Medulla oblongata (tissue), 1 donor: ENCODE results near the gene FMOD.
A peak's percentile ranks its signal among the peaks of the same experiment; 100 is the strongest.
"Not testable (repeated sequence)": the region's sequence is repeated elsewhere in the genome, so short reads cannot be mapped to it uniquely, and the experiment has no call there.

Experiments
- DNase-seq: peaks from one replicate; pipeline ENCODE4 v3.0.0-alpha.2; 2015; ENCODE audit errors: extremely low spot score

Gene FMOD

GRCh38 chr1:203326830-203327683 is 23.9 kb downstream of the FMOD start:
- DNase-seq, result peak; percentile 95

GRCh38 chr1:203325418-203326091 is 25.4 kb downstream of the FMOD start:
- peak; percentile 86 for DNase-seq

- peak; percentile 67 for DNase-seq
Observed at GRCh38 chr1:203325026-203325417, 25.9 kb downstream of the FMOD start.

- DNase-seq, result peak; percentile 70
Observed at GRCh38 chr1:203324105-203325025, 26.6 kb downstream of the FMOD start.

GRCh38 chr1:203323587-203323986 is 27.3 kb downstream of the FMOD start:
- DNase-seq, result no peak

GRCh38 chr1:203322500-203323179 is 28.3 kb downstream of the FMOD start:
- peak; percentile 38 for DNase-seq

- DNase-seq, result no peak
Observed at GRCh38 chr1:203321273-203322052, 29.5 kb downstream of the FMOD start.

- DNase-seq, result no peak
Observed at GRCh38 chr1:203320591-203321272, 30.2 kb downstream of the FMOD start.

GRCh38 chr1:203318229-203318517 is 32.7 kb downstream of the FMOD start:
- DNase-seq, result no peak

- DNase-seq, result no peak
Observed at GRCh38 chr1:203317429-203318228, 33.3 kb downstream of the FMOD start.

GRCh38 chr1:203316626-203317093 is 34.3 kb downstream of the FMOD start:
- DNase-seq, result no peak

- DNase-seq, result not testable (repeated sequence)
Observed at GRCh38 chr1:203314025-203314759, 36.7 kb downstream of the FMOD start.

- no peak for DNase-seq
Observed at GRCh38 chr1:203311368-203312301, 39.3 kb downstream of the FMOD start.

GRCh38 chr1:203308923-203309331 is 42.0 kb downstream of the FMOD start:
- DNase-seq, result peak; percentile 36

GRCh38 chr1:203308328-203308922 is 42.5 kb downstream of the FMOD start:
- peak; percentile 48 for DNase-seq

- DNase-seq, result no peak
Observed at GRCh38 chr1:203307641-203308126, 43.2 kb downstream of the FMOD start.
